HG03175 (cell line): Measurements from ENCODE around the gene MAGEA12.
A peak's percentile ranks its signal among the peaks of the same experiment; 100 is the strongest.
"Not testable (repeated sequence)": the region's sequence is repeated elsewhere in the genome, so short reads cannot be mapped to it uniquely, and the experiment has no call there.

Experiments used
- ATAC-seq: cut with Tn5 transposase; IDR thresholded peaks from one replicate; pipeline ENCODE4 v1.9.1; 2021; ENCODE audit warnings: mild to moderate bottlenecking, moderate library complexity; ENCODE audit not compliant: unreplicated experiment

Gene MAGEA12

GRCh38 chrX:152761582-152761981 lies 28.0 kb downstream of the MAGEA12 start:
- not testable (repeated sequence) for ATAC-seq

- ATAC-seq = not testable (repeated sequence)
Observed at GRCh38 chrX:152766562-152766961, 33.0 kb downstream of the MAGEA12 start.

GRCh38 chrX:152769549-152770289 lies 36.2 kb downstream of the MAGEA12 start, which contains the start of gene MAGEA6:
Gene MAGEA6, minus strand, starts transcription at chrX:152769689. Its CDS starts 2,039 bp downstream, at chrX:152767650.
- ATAC-seq = not testable (repeated sequence)

- peak; percentile 91 for ATAC-seq
Observed at GRCh38 chrX:152787062-152787461, 53.5 kb downstream of the MAGEA12 start.
